Measurements from ENCODE around the gene BBLN.
"Not testable (repeated sequence)": the region's sequence is repeated elsewhere in the genome, so short reads cannot be mapped to it uniquely, and the experiment has no call there.

BBLN gene, protein sequence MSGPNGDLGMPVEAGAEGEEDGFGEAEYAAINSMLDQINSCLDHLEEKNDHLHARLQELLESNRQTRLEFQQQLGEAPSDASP

GRCh38 chr9:128159784-128160602 lies at the start of gene BBLN:
Gene BBLN (plus strand): TSS chr9:128160265. CDS start chr9:128160408, 143 bp downstream.
- DNase-seq (ENCODE audit: low read depth): peak; percentile 59
- H3K4me3 ChIP-seq (ENCODE audit: low read depth, low read length): peak within 1 kb of the TSS; percentile 97
- TF ChIP-seq, protein P1, sequence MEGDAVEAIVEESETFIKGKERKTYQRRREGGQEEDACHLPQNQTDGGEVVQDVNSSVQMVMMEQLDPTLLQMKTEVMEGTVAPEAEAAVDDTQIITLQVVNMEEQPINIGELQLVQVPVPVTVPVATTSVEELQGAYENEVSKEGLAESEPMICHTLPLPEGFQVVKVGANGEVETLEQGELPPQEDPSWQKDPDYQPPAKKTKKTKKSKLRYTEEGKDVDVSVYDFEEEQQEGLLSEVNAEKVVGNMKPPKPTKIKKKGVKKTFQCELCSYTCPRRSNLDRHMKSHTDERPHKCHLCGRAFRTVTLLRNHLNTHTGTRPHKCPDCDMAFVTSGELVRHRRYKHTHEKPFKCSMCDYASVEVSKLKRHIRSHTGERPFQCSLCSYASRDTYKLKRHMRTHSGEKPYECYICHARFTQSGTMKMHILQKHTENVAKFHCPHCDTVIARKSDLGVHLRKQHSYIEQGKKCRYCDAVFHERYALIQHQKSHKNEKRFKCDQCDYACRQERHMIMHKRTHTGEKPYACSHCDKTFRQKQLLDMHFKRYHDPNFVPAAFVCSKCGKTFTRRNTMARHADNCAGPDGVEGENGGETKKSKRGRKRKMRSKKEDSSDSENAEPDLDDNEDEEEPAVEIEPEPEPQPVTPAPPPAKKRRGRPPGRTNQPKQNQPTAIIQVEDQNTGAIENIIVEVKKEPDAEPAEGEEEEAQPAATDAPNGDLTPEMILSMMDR (IDR thresholded peaks at IDR 0.05; ENCODE audit: low read depth, low read length, missing control alignments): no peak

GRCh38 chr9:128111726-128112125 lies 48.3 kb upstream of the BBLN start:
- not testable (repeated sequence) for DNase-seq (ENCODE audit: low read depth); H3K4me3 ChIP-seq (ENCODE audit: low read depth, low read length)

- TF ChIP-seq, protein P1 (IDR thresholded peaks at IDR 0.05; ENCODE audit: low read depth, low read length, missing control alignments): no peak
- no peak for DNase-seq (ENCODE audit: low read depth)
- H3K4me3 ChIP-seq (ENCODE audit: low read depth, low read length): no peak overlapping the region
Measured at GRCh38 chr9:128113526-128114325, 46.3 kb upstream of the BBLN start.

- DNase-seq (ENCODE audit: low read depth): no peak
- no peak overlapping the region for H3K4me3 ChIP-seq (ENCODE audit: low read depth, low read length)
- TF ChIP-seq, protein P1 (IDR thresholded peaks at IDR 0.05; ENCODE audit: low read depth, low read length, missing control alignments): no peak
Measured at GRCh38 chr9:128114326-128115186, 45.5 kb upstream of the BBLN start.

DNA sequence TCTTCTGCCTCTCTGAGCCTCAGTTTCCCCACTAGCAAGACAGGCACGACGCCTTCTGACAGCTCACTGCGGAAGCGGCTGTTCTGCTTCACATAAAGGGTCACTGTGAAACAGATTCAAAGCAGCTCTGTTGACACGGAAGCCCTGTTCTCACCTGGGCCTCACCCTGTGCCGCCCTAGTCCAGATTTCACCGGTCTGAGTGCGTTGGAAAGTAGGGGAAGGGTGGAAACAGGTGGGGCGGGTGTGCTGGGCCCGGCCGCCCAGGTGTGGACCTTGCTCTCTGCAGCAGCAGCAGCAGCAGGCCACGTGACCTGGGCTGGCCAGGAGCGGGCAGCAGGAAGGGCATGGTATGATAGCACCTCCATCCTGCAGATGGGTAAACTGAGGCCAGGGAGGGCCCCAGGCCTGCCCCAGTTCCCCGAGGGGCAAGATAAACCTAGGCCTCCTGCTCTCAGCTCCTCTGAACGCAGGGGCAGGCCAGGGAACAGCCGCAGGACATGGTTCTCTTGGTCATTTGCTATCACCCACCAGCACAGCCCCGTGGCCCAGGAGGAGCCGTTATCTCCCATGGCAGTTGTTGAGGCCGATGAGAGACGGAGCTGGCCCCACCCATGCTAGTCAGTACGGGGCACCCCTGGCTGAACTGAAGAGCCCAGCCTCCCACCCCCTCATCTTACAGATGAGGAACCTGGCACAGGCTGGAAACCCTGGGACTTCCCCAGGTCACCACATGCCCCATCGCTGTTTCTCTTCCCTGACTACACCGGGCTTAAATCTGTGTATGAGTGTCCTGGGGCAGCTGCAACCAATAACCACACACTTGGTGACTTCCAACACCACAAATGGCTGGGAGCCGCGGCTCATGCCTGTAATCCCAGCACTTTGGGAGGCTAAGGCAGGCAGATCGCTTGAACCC lies 44.6 kb upstream of the BBLN start:
- no peak overlapping the region for H3K4me3 ChIP-seq (ENCODE audit: low read depth, low read length)
- TF ChIP-seq, protein P1 (IDR thresholded peaks at IDR 0.05; ENCODE audit: low read depth, low read length, missing control alignments): no peak
- no peak for DNase-seq (ENCODE audit: low read depth)

DNA sequence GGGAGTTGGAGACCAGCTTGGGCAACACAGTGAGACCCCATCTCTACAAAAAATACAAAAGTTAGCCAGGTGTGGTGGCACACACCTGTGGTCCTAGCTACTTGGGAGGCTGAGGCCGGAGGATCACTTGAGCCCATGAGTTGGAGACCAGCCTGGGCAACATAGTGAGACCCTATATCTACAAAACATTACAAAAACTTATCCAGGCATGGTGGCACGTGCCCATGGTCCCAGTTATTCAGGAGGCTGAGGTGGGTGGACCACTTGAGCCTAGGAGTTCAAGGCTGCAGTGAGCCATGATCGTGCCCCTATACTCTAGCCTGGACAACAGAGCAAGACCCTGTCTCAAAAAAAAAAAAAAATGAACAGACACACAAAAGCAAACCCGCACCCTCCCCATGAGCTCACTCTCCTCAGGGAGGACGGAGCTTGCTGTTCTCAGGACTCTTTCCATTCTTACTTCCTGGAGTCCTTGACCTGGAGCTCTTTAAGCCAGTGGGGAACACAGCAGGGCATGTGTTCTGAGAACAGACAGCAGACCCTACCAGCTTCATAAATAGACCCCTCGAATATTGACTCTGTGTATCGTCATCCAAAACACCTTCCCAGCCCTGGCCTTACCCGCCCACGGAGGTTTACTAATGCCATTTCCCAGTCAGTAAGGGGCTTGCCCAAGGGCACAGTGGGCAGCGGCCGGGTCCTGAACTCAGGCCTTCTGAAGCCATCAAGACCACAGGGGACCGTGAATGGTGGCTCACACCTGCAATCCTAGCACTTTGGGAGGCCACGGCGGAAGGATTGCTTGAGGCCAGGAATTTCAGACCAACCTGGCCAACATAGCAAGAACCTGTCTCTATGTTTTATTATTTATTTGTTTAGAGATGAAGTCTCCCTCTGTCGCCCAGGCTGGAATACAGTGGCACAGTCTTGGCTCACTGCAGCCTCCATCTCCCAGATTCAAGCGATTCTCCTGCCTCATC lies 43.7 kb upstream of the BBLN start:
- no peak for DNase-seq (ENCODE audit: low read depth)
- H3K4me3 ChIP-seq (ENCODE audit: low read depth, low read length): no peak overlapping the region
- TF ChIP-seq, protein P1 (IDR thresholded peaks at IDR 0.05; ENCODE audit: low read depth, low read length, missing control alignments): no peak

All from GM12864 (cell line).